HEK293 (cell line): ENCODE measurements around the gene SPECC1.

ENCODE experiments used
- CTCF ChIA-PET: fragments of 350-600 bp; formaldehyde crosslinking; extraction: SDS; loops from one replicate; lab custom pipeline; 2021; ENCODE audit warnings: antibody characterized with exemption; lab: Yijun Ruan, JAX
- POLR2A ChIA-PET: fragments of 300-600 bp; formaldehyde crosslinking; extraction: SDS; loops from one replicate; lab custom pipeline; 2020; ENCODE audit warnings: antibody characterized with exemption, inconsistent platforms; lab: Yijun Ruan, JAX
- H3K27ac ChIP-seq: fragments of 200-500 bp; sonication (Bioruptor generic); 2 replicates; pipeline ENCODE4 v1.5.1; 2014; ENCODE audit warnings: low read depth, low read length, control low read depth, inconsistent platforms; ENCODE audit errors: extremely low read depth
- H3K36me3 ChIP-seq, 2 experiments: fragments of 200-500 bp in 1 of 2; sonication (Bioruptor generic) in 1 of 2; 1 replicate in 1 of 2; 2 replicates in 1 of 2; pipeline ENCODE4 v1.5.1; 2014 to 2017; ENCODE audit warnings: inconsistent platforms in 2 of 2, low read length in 2 of 2; ENCODE audit not compliant: control insufficient read depth in 2 of 2, insufficient read depth in 1 of 2
- H3K4me1 ChIP-seq: fragments of 200-500 bp; sonication (Bioruptor generic); 2 replicates; pipeline ENCODE4 v1.5.1; 2014; ENCODE audit warnings: mild to moderate bottlenecking, low read length, inconsistent platforms; ENCODE audit not compliant: control insufficient read depth, insufficient read depth
- H3K4me3 ChIP-seq: 2 replicates; pipeline ENCODE4 v1.5.1; 2011; ENCODE audit warnings: low read depth, mild to moderate bottlenecking, control low read depth, low read length, moderate library complexity
- H3K9me3 ChIP-seq: fragments of 200-500 bp; sonication (Bioruptor generic); 2 replicates; pipeline ENCODE4 v1.5.1; 2014; ENCODE audit warnings: low read depth, low read length, inconsistent platforms; ENCODE audit not compliant: control insufficient read depth, insufficient read depth
- KLF1 ChIP-seq: fragments of 450-650 bp; formaldehyde crosslinking; IDR thresholded peaks from 2 replicates; pipeline ENCODE4 v1.5.1; 2016; ENCODE audit warnings: missing biosample characterization, missing genetic modification characterization
- SCRT1 ChIP-seq: fragments of 450-650 bp; formaldehyde crosslinking; IDR thresholded peaks from 2 replicates; pipeline ENCODE4 v1.5.1; 2016; ENCODE audit warnings: missing biosample characterization, missing genetic modification characterization, borderline replicate concordance
- ZBTB17 ChIP-seq: fragments of 450-650 bp; formaldehyde crosslinking; IDR thresholded peaks from 2 replicates; pipeline ENCODE4 v1.5.1; 2016; ENCODE audit warnings: missing biosample characterization, missing genetic modification characterization
- ZEB2 ChIP-seq: fragments of 450-650 bp; formaldehyde crosslinking; IDR thresholded peaks from 2 replicates; pipeline ENCODE4 v1.5.1; 2016; ENCODE audit warnings: missing biosample characterization, missing genetic modification characterization
- ZNF184 ChIP-seq: fragments of 450-650 bp; IDR thresholded peaks from 2 replicates; pipeline ENCODE4 v1.5.1; 2018; ENCODE audit warnings: missing biosample characterization, mild to moderate bottlenecking, missing genetic modification characterization
- ZNF223 ChIP-seq: fragments of 450-650 bp; formaldehyde crosslinking; IDR thresholded peaks from 2 replicates; pipeline ENCODE4 v1.5.1; 2016; ENCODE audit warnings: missing biosample characterization, missing genetic modification characterization
- ZNF311 ChIP-seq: fragments of 450-650 bp; formaldehyde crosslinking; IDR thresholded peaks from 2 replicates; pipeline ENCODE4 v1.5.1; 2017; ENCODE audit warnings: missing biosample characterization, missing genetic modification characterization, borderline replicate concordance
- ZNF416 ChIP-seq: fragments of 450-650 bp; formaldehyde crosslinking; IDR thresholded peaks from 2 replicates; pipeline ENCODE4 v1.5.1; 2016; ENCODE audit warnings: missing biosample characterization, missing genetic modification characterization
- ZNF510 ChIP-seq: fragments of 450-650 bp; formaldehyde crosslinking; IDR thresholded peaks from 2 replicates; pipeline ENCODE4 v1.5.1; 2018; ENCODE audit warnings: mild to moderate bottlenecking, missing genetic modification characterization, missing biosample characterization; ENCODE audit not compliant: insufficient replicate concordance
- ZNF558 ChIP-seq: fragments of 450-650 bp; formaldehyde crosslinking; IDR thresholded peaks from 2 replicates; pipeline ENCODE4 v1.5.1; 2016; ENCODE audit warnings: missing biosample characterization, missing genetic modification characterization
- TF ChIP-seq, protein P1 (sequence below): fragments of 450-650 bp; formaldehyde crosslinking; conservative IDR thresholded peaks from 2 replicates; pipeline ENCODE4 v1.5.1; 2016; ENCODE audit warnings: low read depth, missing biosample characterization, missing genetic modification characterization
- TF ChIP-seq, protein P2 (sequence below): fragments of 450-650 bp; formaldehyde crosslinking; conservative IDR thresholded peaks from 2 replicates; pipeline ENCODE4 v1.5.1; 2016; ENCODE audit warnings: low read depth, missing biosample characterization, missing genetic modification characterization
- TF ChIP-seq, protein P3 (sequence below): fragments of 450-650 bp; formaldehyde crosslinking; IDR thresholded peaks from 2 replicates; pipeline ENCODE4 v1.5.1; 2016; ENCODE audit warnings: missing biosample characterization, missing genetic modification characterization, borderline replicate concordance
- TF ChIP-seq, protein P4 (sequence below): fragments of 450-650 bp; formaldehyde crosslinking; IDR thresholded peaks from 2 replicates; pipeline ENCODE4 v1.5.1; 2016; ENCODE audit warnings: missing biosample characterization, missing genetic modification characterization, low read depth
- TF ChIP-seq, protein P5 (sequence below): fragments of 450-650 bp; formaldehyde crosslinking; IDR thresholded peaks from 2 replicates; pipeline ENCODE4 v1.5.1; 2016; ENCODE audit warnings: missing biosample characterization, missing genetic modification characterization

The SPECC1 gene

DNA sequence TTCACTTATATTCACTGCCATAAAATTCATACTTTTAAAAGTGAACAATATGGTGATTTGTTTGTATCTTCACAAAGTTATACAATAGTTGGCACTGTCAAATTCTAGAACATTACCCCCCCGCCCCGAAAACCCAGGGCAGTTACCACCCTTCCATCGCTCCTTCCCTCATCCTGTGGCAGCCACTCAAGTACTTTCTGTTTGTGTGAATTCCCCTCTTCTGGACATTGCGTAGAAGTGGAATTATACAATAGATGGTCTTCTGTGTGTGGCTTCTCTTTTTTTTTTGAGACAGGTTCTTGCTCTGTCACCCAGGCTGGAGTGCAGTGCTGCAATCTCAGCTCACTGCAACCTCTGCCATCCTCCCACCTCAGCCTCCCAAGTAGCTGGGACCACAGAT is 58.6 kb downstream of the SPECC1 start (continued):
- TF ChIP-seq, protein P1, sequence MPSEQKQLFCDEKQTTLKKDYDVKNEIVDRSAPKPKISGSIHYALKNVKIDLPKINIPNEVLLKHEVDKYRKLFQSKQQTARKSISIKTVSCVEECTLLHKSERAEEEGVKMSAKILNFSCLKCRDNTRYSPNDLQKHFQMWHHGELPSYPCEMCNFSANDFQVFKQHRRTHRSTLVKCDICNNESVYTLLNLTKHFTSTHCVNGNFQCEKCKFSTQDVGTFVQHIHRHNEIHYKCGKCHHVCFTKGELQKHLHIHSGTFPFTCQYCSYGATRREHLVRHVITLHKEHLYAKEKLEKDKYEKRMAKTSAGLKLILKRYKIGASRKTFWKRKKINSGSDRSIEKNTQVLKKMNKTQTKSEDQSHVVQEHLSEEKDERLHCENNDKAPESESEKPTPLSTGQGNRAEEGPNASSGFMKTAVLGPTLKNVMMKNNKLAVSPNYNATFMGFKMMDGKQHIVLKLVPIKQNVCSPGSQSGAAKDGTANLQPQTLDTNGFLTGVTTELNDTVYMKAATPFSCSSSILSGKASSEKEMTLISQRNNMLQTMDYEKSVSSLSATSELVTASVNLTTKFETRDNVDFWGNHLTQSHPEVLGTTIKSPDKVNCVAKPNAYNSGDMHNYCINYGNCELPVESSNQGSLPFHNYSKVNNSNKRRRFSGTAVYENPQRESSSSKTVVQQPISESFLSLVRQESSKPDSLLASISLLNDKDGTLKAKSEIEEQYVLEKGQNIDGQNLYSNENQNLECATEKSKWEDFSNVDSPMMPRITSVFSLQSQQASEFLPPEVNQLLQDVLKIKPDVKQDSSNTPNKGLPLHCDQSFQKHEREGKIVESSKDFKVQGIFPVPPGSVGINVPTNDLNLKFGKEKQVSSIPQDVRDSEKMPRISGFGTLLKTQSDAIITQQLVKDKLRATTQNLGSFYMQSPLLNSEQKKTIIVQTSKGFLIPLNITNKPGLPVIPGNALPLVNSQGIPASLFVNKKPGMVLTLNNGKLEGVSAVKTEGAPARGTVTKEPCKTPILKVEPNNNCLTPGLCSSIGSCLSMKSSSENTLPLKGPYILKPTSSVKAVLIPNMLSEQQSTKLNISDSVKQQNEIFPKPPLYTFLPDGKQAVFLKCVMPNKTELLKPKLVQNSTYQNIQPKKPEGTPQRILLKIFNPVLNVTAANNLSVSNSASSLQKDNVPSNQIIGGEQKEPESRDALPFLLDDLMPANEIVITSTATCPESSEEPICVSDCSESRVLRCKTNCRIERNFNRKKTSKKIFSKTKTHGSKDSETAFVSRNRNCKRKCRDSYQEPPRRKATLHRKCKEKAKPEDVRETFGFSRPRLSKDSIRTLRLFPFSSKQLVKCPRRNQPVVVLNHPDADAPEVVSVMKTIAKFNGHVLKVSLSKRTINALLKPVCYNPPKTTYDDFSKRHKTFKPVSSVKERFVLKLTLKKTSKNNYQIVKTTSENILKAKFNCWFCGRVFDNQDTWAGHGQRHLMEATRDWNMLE (tag by site-specific recombination) = no peak
- no peak for TF ChIP-seq ZNF558 (tag by site-specific recombination)
- TF ChIP-seq, protein P2, sequence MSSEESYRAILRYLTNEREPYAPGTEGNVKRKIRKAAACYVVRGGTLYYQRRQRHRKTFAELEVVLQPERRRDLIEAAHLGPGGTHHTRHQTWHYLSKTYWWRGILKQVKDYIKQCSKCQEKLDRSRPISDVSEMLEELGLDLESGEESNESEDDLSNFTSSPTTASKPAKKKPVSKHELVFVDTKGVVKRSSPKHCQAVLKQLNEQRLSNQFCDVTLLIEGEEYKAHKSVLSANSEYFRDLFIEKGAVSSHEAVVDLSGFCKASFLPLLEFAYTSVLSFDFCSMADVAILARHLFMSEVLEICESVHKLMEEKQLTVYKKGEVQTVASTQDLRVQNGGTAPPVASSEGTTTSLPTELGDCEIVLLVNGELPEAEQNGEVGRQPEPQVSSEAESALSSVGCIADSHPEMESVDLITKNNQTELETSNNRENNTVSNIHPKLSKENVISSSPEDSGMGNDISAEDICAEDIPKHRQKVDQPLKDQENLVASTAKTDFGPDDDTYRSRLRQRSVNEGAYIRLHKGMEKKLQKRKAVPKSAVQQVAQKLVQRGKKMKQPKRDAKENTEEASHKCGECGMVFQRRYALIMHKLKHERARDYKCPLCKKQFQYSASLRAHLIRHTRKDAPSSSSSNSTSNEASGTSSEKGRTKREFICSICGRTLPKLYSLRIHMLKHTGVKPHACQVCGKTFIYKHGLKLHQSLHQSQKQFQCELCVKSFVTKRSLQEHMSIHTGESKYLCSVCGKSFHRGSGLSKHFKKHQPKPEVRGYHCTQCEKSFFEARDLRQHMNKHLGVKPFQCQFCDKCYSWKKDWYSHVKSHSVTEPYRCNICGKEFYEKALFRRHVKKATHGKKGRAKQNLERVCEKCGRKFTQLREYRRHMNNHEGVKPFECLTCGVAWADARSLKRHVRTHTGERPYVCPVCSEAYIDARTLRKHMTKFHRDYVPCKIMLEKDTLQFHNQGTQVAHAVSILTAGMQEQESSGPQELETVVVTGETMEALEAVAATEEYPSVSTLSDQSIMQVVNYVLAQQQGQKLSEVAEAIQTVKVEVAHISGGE (tag by site-specific recombination) = no peak
- no peak for TF ChIP-seq ZNF510 (tag by site-specific recombination)
- no peak for TF ChIP-seq ZNF416 (tag by site-specific recombination)
- TF ChIP-seq ZEB2 (tag by site-specific recombination) = no peak

DNA sequence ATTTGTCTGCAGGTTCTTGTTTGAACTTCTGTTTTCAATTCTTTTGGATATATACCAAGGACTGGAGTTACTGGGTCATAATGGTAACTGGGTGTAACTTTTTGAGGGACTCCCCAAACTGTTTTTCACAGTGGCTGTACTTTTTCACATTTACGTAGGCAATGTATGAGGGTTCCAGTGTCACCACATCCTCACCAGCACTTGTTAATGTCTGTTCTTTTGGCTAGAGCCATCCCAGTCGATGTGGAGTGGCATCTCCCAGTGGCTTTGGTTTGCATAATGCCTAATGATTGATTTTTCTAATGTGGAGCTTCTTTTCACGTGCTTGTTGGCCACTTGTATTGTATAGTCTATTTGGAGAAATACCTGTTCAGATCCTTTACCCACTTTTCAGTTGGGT is 59.3 kb downstream of the SPECC1 start:
- POLR2A ChIA-PET = no interaction called here
- H3K4me3 ChIP-seq = no peak overlapping the region
- CTCF ChIA-PET = interaction anchor here (0.7 to 1.0 kb wide), 2 partner anchors 10 to 93 kb away, joined by 4 read pairs; no protein-coding TSS in a partner anchor
- TF ChIP-seq, protein P3, sequence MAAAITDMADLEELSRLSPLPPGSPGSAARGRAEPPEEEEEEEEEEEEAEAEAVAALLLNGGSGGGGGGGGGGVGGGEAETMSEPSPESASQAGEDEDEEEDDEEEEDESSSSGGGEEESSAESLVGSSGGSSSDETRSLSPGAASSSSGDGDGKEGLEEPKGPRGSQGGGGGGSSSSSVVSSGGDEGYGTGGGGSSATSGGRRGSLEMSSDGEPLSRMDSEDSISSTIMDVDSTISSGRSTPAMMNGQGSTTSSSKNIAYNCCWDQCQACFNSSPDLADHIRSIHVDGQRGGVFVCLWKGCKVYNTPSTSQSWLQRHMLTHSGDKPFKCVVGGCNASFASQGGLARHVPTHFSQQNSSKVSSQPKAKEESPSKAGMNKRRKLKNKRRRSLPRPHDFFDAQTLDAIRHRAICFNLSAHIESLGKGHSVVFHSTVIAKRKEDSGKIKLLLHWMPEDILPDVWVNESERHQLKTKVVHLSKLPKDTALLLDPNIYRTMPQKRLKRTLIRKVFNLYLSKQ = no peak
- TF ChIP-seq, protein P4, sequence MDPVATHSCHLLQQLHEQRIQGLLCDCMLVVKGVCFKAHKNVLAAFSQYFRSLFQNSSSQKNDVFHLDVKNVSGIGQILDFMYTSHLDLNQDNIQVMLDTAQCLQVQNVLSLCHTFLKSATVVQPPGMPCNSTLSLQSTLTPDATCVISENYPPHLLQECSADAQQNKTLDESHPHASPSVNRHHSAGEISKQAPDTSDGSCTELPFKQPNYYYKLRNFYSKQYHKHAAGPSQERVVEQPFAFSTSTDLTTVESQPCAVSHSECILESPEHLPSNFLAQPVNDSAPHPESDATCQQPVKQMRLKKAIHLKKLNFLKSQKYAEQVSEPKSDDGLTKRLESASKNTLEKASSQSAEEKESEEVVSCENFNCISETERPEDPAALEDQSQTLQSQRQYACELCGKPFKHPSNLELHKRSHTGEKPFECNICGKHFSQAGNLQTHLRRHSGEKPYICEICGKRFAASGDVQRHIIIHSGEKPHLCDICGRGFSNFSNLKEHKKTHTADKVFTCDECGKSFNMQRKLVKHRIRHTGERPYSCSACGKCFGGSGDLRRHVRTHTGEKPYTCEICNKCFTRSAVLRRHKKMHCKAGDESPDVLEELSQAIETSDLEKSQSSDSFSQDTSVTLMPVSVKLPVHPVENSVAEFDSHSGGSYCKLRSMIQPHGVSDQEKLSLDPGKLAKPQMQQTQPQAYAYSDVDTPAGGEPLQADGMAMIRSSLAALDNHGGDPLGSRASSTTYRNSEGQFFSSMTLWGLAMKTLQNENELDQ = no peak
- TF ChIP-seq, protein P5, sequence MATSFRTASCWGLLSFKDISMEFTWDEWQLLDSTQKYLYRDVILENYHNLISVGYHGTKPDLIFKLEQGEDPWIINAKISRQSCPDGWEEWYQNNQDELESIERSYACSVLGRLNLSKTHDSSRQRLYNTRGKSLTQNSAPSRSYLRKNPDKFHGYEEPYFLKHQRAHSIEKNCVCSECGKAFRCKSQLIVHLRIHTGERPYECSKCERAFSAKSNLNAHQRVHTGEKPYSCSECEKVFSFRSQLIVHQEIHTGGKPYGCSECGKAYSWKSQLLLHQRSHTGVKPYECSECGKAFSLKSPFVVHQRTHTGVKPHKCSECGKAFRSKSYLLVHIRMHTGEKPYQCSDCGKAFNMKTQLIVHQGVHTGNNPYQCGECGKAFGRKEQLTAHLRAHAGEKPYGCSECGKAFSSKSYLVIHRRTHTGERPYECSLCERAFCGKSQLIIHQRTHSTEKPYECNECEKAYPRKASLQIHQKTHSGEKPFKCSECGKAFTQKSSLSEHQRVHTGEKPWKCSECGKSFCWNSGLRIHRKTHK (tag by site-specific recombination) = no peak
- no peak for TF ChIP-seq ZNF311
- TF ChIP-seq SCRT1 (tag by site-specific recombination) = no peak
- TF ChIP-seq KLF1 (tag by site-specific recombination) = no peak
- TF ChIP-seq ZNF223 (tag by site-specific recombination) = no peak
- no peak for TF ChIP-seq ZBTB17
- peak; percentile 93 for TF ChIP-seq ZNF184
- peaks cover 23% of the 10 kb centered on the region for H3K4me1 ChIP-seq
- no peak overlapping the region for H3K27ac ChIP-seq
- H3K9me3 ChIP-seq = no peaks in the 10 kb centered on the region
- H3K36me3 ChIP-seq = peaks cover 0 to 3% of the 10 kb centered on the region in 2 experiments; a peak in 1 of 3 replicates
